SU-DHL-6 (cell line): ENCODE results near the gene PGLYRP2.
"Not testable (repeated sequence)": the region's sequence is repeated elsewhere in the genome, so short reads cannot be mapped to it uniquely, and the experiment has no call there.

Source experiments
- H2AFZ ChIP-seq: fragments of 200-600 bp; sonication (generic); 2 replicates; pipeline ENCODE4 v1.6.1; 2014; ENCODE audit warnings: low read depth, mild to moderate bottlenecking, moderate library complexity, mixed read lengths, antibody characterized with exemption, low read length; ENCODE audit not compliant: severe bottlenecking
- H3F3A ChIP-seq: fragments of 200-600 bp; shearing (Covaris generic); 2 replicates; pipeline ENCODE4 v1.6.0; 2016; ENCODE audit warnings: antibody characterized with exemption, mild to moderate bottlenecking; ENCODE audit not compliant: insufficient read depth
- H3K27ac ChIP-seq: fragments of 200-600 bp; sonication (generic); 2 replicates; pipeline ENCODE4 v1.5.1; 2016; ENCODE audit warnings: low read depth, mild to moderate bottlenecking, low read length, moderate library complexity, mixed read lengths
- H3K27me3 ChIP-seq: fragments of 200-600 bp; sonication (generic), shearing (Covaris generic); 2 replicates; pipeline ENCODE4 v1.6.0; 2014; ENCODE audit warnings: mild to moderate bottlenecking, low read length
- H3K36me3 ChIP-seq: fragments of 200-600 bp; sonication (generic); 2 replicates; pipeline ENCODE4 v1.6.1; 2014; ENCODE audit warnings: mild to moderate bottlenecking, low read length, mixed read lengths
- H3K4me2 ChIP-seq: fragments of 300-600, 200-600 bp; shearing (Covaris generic), sonication (generic); 2 replicates; pipeline ENCODE4 v1.6.0; 2014; ENCODE audit warnings: low read length, low read depth, mild to moderate bottlenecking; ENCODE audit not compliant: poor library complexity, severe bottlenecking
- H3K4me3 ChIP-seq: fragments of 200-600 bp; sonication (generic); 2 replicates; pipeline ENCODE4 v1.5.1; 2014; ENCODE audit warnings: antibody characterized with exemption, low read length, mild to moderate bottlenecking, mixed read lengths; ENCODE audit not compliant: insufficient read depth, poor library complexity, severe bottlenecking
- H3K79me2 ChIP-seq: fragments of 200-600 bp; sonication (generic); 2 replicates; pipeline ENCODE4 v1.6.1; 2014; ENCODE audit warnings: mild to moderate bottlenecking, low read length, moderate library complexity; ENCODE audit not compliant: insufficient read depth
- H3K9ac ChIP-seq: fragments of 200-600 bp; sonication (generic); 2 replicates; pipeline ENCODE4 v1.7.0; 2014; ENCODE audit warnings: mild to moderate bottlenecking, low read length
- H3K9me2 ChIP-seq: fragments of 200-600 bp; sonication (generic); replicated peaks from 2 replicates; pipeline ENCODE4 v1.6.1; 2014; ENCODE audit warnings: low read length; ENCODE audit not compliant: insufficient read depth
- H3K9me3 ChIP-seq: fragments of 200-600 bp; sonication (generic); 2 replicates; pipeline ENCODE4 v1.6.1; 2014; ENCODE audit warnings: low read length, mixed read lengths; ENCODE audit not compliant: insufficient read depth
- H4K20me1 ChIP-seq: fragments of 200-600 bp; sonication (generic); 2 replicates; pipeline ENCODE4 v1.6.1; 2014; ENCODE audit warnings: low read depth, mild to moderate bottlenecking, antibody characterized with exemption, low read length, moderate library complexity, mixed read lengths
- EZH2phosphoT487 ChIP-seq: fragments of 200-600 bp; sonication (generic), shearing (Covaris generic); conservative IDR thresholded peaks from 2 replicates; pipeline ENCODE4 v1.6.1; 2018; ENCODE audit warnings: mild to moderate bottlenecking, antibody characterized with exemption, low read length, moderate library complexity, mixed read lengths
- TF ChIP-seq, protein P1 (sequence below): fragments of 200-600 bp; sonication (generic); IDR thresholded peaks from one replicate; pipeline ENCODE4 v1.5.1; 2017; ENCODE audit warnings: antibody characterized with exemption, mild to moderate bottlenecking, low read length, moderate library complexity; ENCODE audit not compliant: insufficient read depth, poor library complexity, severe bottlenecking

The PGLYRP2 gene

DNA sequence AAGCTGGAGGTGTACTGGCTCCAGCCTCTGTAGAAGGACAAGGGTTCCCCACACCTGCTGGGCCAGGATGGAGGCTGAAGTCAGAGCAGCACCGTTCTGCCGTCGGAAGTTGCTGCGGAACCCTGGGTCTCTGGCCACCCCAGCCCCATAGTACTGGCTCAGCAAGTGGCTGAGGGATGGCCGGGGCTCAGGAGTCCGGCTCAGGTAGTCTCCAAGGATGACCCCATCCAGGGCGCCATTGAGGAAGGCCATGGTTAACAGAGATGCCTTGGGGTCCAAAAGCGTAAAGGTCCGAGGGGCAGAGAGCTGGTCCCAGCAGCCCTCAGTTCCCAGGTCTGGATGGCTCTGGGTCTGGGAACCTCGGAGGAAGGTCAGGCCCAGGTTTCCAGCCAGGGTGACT lies 3.7 kb downstream of the PGLYRP2 start:
- TF ChIP-seq, protein P1, sequence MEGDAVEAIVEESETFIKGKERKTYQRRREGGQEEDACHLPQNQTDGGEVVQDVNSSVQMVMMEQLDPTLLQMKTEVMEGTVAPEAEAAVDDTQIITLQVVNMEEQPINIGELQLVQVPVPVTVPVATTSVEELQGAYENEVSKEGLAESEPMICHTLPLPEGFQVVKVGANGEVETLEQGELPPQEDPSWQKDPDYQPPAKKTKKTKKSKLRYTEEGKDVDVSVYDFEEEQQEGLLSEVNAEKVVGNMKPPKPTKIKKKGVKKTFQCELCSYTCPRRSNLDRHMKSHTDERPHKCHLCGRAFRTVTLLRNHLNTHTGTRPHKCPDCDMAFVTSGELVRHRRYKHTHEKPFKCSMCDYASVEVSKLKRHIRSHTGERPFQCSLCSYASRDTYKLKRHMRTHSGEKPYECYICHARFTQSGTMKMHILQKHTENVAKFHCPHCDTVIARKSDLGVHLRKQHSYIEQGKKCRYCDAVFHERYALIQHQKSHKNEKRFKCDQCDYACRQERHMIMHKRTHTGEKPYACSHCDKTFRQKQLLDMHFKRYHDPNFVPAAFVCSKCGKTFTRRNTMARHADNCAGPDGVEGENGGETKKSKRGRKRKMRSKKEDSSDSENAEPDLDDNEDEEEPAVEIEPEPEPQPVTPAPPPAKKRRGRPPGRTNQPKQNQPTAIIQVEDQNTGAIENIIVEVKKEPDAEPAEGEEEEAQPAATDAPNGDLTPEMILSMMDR, result no peak
- TF ChIP-seq EZH2phosphoT487, result no peak
- H4K20me1 ChIP-seq, result no peaks in the 10 kb centered on the region
- no peaks in the 10 kb centered on the region for H3K9me2 ChIP-seq
- no peaks in the 10 kb centered on the region for H3K9me3 ChIP-seq
- no peaks in the 10 kb centered on the region for H3K27me3 ChIP-seq
- no peaks in the 10 kb centered on the region for H3K79me2 ChIP-seq
- H3K4me3 ChIP-seq, result no peak overlapping the region
- no peaks in the 10 kb centered on the region for H3F3A ChIP-seq
- H3K36me3 ChIP-seq, result no peaks in the 10 kb centered on the region
- H3K27ac ChIP-seq, result no peak overlapping the region
- no peak overlapping the region for H3K9ac ChIP-seq
- no peak overlapping the region for H2AFZ ChIP-seq
- no peak overlapping the region for H3K4me2 ChIP-seq

GRCh38 chr19:15475169-15475568 lies 4.1 kb downstream of the PGLYRP2 start:
- Histone ChIP-seq H3K9ac (no peak overlapping the region), H3K79me2 (no peaks in the 10 kb centered on the region), H2AFZ (no peak overlapping the region), H3K36me3 (no peaks in the 10 kb centered on the region), H3K9me2 (no peaks in the 10 kb centered on the region), H3K27me3 (no peaks in the 10 kb centered on the region), H3F3A (no peaks in the 10 kb centered on the region), H3K4me2 (no peak overlapping the region), H3K27ac (no peak overlapping the region), H3K9me3 (no peaks in the 10 kb centered on the region), H4K20me1 (no peaks in the 10 kb centered on the region), H3K4me3 (no peak overlapping the region)
- TF ChIP-seq, protein P1, result no peak
- TF ChIP-seq EZH2phosphoT487, result no peak

- not testable (repeated sequence) for H3K79me2 ChIP-seq, H2AFZ ChIP-seq, H3K9me3 ChIP-seq, H3K27ac ChIP-seq, H3K27me3 ChIP-seq, H3K9me2 ChIP-seq, H3K4me3 ChIP-seq, H4K20me1 ChIP-seq, H3F3A ChIP-seq, H3K36me3 ChIP-seq, H3K9ac ChIP-seq, H3K4me2 ChIP-seq
Measured at GRCh38 chr19:15473821-15474220, 5.5 kb downstream of the PGLYRP2 start.

GRCh38 chr19:15471639-15472101 lies 7.6 kb downstream of the PGLYRP2 start:
- H4K20me1 ChIP-seq, result no peaks in the 10 kb centered on the region
- H2AFZ ChIP-seq, result no peak overlapping the region
- no peaks in the 10 kb centered on the region for H3K27me3 ChIP-seq
- H3K9me2 ChIP-seq, result no peaks in the 10 kb centered on the region
- H3K27ac ChIP-seq, result no peak overlapping the region
- no peaks in the 10 kb centered on the region for H3F3A ChIP-seq
- H3K36me3 ChIP-seq, result no peaks in the 10 kb centered on the region
- TF ChIP-seq, protein P1, result no peak
- no peak for TF ChIP-seq EZH2phosphoT487
- H3K9me3 ChIP-seq, result no peaks in the 10 kb centered on the region
- H3K4me2 ChIP-seq, result no peak overlapping the region
- H3K9ac ChIP-seq, result no peak overlapping the region
- no peaks in the 10 kb centered on the region for H3K79me2 ChIP-seq
- no peak overlapping the region for H3K4me3 ChIP-seq
